Caco-2 (cell line): ENCODE data around the gene CADPS2. TPM values are rescaled to one million over a fixed set of nuclear protein-coding genes. Genes with fewer than 3 reads are reported as not detected.

ENCODE experiments used
- BruUV-seq: library from RNA; stranded (reverse); fragments of 400-500 nt; replicated peaks from 2 replicates; lab custom pipeline; 2021; lab: Mats Ljungman, UMichigan
- CTCF ChIA-PET: fragments of 300-600 bp; sonication (Branson Sonifier 250); formaldehyde crosslinking; loops from one replicate; lab custom pipeline; 2022; ENCODE audit warnings: antibody characterized with exemption; lab: Charles Lee
- POLR2A ChIA-PET: fragments of 300-600 bp; sonication (Branson Sonifier 250); formaldehyde crosslinking; loops from one replicate; lab custom pipeline; 2022; ENCODE audit warnings: antibody characterized with exemption; lab: Charles Lee
- DNase-seq, 2 experiments: peaks; one replicate each; pipeline versions ENCODE4 v3.0.0 to v3.0.0-alpha.2; 2020 to 2022
- H3K27me3 ChIP-seq: replicated peaks from 2 replicates; pipeline ENCODE4 v1.6.0; 2011; ENCODE audit warnings: low read length; ENCODE audit not compliant: control insufficient read depth, insufficient read depth
- H3K36me3 ChIP-seq: 2 replicates; pipeline ENCODE4 v1.5.1; 2011; ENCODE audit warnings: low read length; ENCODE audit not compliant: control insufficient read depth, insufficient read depth
- H3K4me1 ChIP-seq: fragments of 250-450 bp; sonication (Bioruptor Pico); 2 replicates; pipeline ENCODE4 v1.5.1; 2020; ENCODE audit warnings: mild to moderate bottlenecking
- H3K4me3 ChIP-seq: 2 replicates; pipeline ENCODE4 v1.5.1; 2011; ENCODE audit warnings: low read depth, mild to moderate bottlenecking, control low read depth, low read length
- H3K9me3 ChIP-seq: fragments of 250-450 bp; sonication (Bioruptor Pico); 2 replicates; pipeline ENCODE4 v1.5.1; 2020; ENCODE audit warnings: mild to moderate bottlenecking, moderate library complexity
- H3K27ac Mint-ChIP-seq: one replicate; pipeline ENCODE4 v1.8.0; 2022; ENCODE audit warnings: mixed read lengths; ENCODE audit not compliant: unreplicated experiment
- H3K27me3 Mint-ChIP-seq: one replicate; pipeline ENCODE4 v1.8.0; 2022; ENCODE audit warnings: mixed read lengths; ENCODE audit not compliant: insufficient read depth, unreplicated experiment
- H3K36me3 Mint-ChIP-seq: one replicate; pipeline ENCODE4 v1.8.0; 2022; ENCODE audit warnings: mild to moderate bottlenecking, mixed read lengths; ENCODE audit not compliant: insufficient read depth, unreplicated experiment
- H3K4me1 Mint-ChIP-seq: one replicate; pipeline ENCODE4 v1.8.0; 2022; ENCODE audit warnings: low read depth, mixed read lengths; ENCODE audit not compliant: unreplicated experiment
- H3K4me3 Mint-ChIP-seq: one replicate; pipeline ENCODE4 v1.8.0; 2022; ENCODE audit warnings: mild to moderate bottlenecking, moderate library complexity, mixed read lengths; ENCODE audit not compliant: unreplicated experiment
- H3K9me3 Mint-ChIP-seq: one replicate; pipeline ENCODE4 v1.8.0; 2022; ENCODE audit warnings: mixed read lengths; ENCODE audit not compliant: unreplicated experiment
- intact Hi-C: fragments of 100-400 bp; cut with micrococcal nuclease; formaldehyde crosslinking; loops from one replicate; pipeline ENCODE4 v1.10.0; 2022; ENCODE audit not compliant: unreplicated experiment
- total RNA-seq: library from RNA; stranded (reverse); gene quantifications from 2 replicates; pipeline ENCODE4 v1.2.3, GENCODE V29; 2022
- TF ChIP-seq, protein P1 (sequence below), 2 experiments: fragments of 200-600 bp in 1 of 2; IDR thresholded peaks; 1 replicate in 1 of 2; 2 replicates in 1 of 2; pipeline versions ENCODE4 v1.5.1 to v1.8.0; 2011 to 2022; ENCODE audit warnings: antibody characterized with exemption in 1 of 2, control low read depth in 1 of 2, inconsistent platforms in 1 of 2, low read depth in 1 of 2, low read length in 1 of 2, mild to moderate bottlenecking in 1 of 2, moderate library complexity in 1 of 2; ENCODE audit not compliant: insufficient read depth in 1 of 2, severe bottlenecking in 1 of 2, unreplicated experiment in 1 of 2

The CADPS2 gene
- total RNA-seq, 1 experiment from 2014 or later, result 2.7 TPM

DNA sequence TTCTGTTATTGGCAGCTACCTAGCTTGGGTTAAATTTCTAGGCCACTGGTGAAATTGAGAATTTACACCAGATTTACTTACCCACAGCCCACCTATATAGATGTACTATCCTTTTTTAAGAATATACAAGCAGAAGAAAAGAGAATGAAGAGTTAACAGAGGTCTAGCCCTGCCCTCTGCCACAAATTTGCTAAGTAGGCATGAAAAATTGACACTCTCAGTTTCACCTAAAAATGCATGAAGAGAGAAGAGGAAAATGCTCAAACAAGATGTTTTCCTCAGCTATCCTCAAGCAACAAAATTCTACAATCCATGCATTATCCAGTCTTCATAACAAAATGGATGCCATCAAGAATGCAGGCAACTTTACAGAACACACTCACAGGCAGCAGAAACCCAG is 158.9 kb downstream of the CADPS2 start:
- intact Hi-C loops, result no loop called here
- TF ChIP-seq, protein P1, sequence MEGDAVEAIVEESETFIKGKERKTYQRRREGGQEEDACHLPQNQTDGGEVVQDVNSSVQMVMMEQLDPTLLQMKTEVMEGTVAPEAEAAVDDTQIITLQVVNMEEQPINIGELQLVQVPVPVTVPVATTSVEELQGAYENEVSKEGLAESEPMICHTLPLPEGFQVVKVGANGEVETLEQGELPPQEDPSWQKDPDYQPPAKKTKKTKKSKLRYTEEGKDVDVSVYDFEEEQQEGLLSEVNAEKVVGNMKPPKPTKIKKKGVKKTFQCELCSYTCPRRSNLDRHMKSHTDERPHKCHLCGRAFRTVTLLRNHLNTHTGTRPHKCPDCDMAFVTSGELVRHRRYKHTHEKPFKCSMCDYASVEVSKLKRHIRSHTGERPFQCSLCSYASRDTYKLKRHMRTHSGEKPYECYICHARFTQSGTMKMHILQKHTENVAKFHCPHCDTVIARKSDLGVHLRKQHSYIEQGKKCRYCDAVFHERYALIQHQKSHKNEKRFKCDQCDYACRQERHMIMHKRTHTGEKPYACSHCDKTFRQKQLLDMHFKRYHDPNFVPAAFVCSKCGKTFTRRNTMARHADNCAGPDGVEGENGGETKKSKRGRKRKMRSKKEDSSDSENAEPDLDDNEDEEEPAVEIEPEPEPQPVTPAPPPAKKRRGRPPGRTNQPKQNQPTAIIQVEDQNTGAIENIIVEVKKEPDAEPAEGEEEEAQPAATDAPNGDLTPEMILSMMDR (IDR thresholded peaks at IDR 0.05; ENCODE audit: insufficient read depth in 1 of 2, low read depth in 1 of 2, low read length in 1 of 2, severe bottlenecking in 1 of 2, unreplicated experiment in 1 of 2), result no peak
- Histone ChIP-seq H3K36me3 (no peaks in the 10 kb centered on the region), H3K4me1 (no peaks in the 10 kb centered on the region), H3K9me3 (no peaks in the 10 kb centered on the region), H3K4me3 (no peak overlapping the region), H3K27me3 (no peaks in the 10 kb centered on the region)
- Mint-ChIP-seq H3K27ac (no peak overlapping the region), H3K4me3 (no peak overlapping the region), H3K36me3 (no peaks in the 10 kb centered on the region), H3K9me3 (no peaks in the 10 kb centered on the region), H3K27me3 (no peaks in the 10 kb centered on the region), H3K4me1 (no peaks in the 10 kb centered on the region)
- CTCF ChIA-PET, result no interaction called here
- BruUV-seq, result no TSS peak
- no peak for DNase-seq
- POLR2A ChIA-PET, result no interaction called here

DNA sequence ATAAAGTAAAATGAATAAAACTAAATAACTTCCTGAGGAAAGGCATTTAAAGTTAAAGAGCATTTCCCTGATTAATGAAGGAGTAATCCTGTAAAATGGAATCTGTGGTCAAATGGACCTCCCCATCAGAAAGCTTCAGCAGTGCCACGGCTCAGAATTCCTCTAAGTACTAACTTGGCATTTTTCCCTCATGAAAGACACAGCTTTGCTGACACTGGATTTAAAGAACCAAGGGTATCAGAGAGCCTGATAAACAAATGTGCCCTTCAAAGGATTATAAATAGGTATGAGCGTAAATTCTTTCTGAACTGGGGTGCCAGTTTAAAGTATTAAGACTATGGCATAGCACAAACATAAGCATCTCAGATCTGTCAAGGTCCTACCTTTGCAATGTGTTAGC is 159.4 kb downstream of the CADPS2 start:
- ChIA-PET CTCF (no interaction called here), POLR2A (no interaction called here)
- TF ChIP-seq, protein P1 (IDR thresholded peaks at IDR 0.05; ENCODE audit: insufficient read depth in 1 of 2, low read depth in 1 of 2, low read length in 1 of 2, severe bottlenecking in 1 of 2, unreplicated experiment in 1 of 2), result no peak
- Histone ChIP-seq H3K4me1 (no peaks in the 10 kb centered on the region), H3K4me3 (no peak overlapping the region), H3K27me3 (no peaks in the 10 kb centered on the region), H3K36me3 (no peaks in the 10 kb centered on the region), H3K9me3 (no peaks in the 10 kb centered on the region)
- H3K36me3 Mint-ChIP-seq, result no peaks in the 10 kb centered on the region
- no peaks in the 10 kb centered on the region for H3K9me3 Mint-ChIP-seq
- no peak overlapping the region for H3K4me3 Mint-ChIP-seq
- intact Hi-C loops, result no loop called here
- DNase-seq, result no peak
- no peaks in the 10 kb centered on the region for H3K27me3 Mint-ChIP-seq
- BruUV-seq, result no TSS peak
- no peak overlapping the region for H3K27ac Mint-ChIP-seq
- no peaks in the 10 kb centered on the region for H3K4me1 Mint-ChIP-seq

DNA sequence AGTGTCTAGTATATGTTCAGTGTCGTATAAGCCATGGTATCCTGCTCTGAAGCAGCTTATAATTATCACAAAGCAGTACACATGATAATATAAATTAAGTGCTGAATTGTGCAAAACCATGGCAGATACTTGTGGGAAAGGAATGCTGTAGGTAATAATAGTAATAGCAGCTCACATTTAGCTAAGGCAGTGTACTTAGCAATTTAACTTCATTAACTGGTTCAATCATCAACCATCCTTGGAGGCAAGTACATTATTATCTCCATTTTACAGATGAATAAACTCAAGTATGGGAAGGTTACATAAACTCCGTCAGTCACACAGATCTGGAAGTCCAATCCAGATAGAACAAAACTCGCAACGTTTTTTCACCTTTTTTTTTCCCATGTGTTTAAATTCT is 161.9 kb downstream of the CADPS2 start:
- Mint-ChIP-seq H3K4me1 (no peaks in the 10 kb centered on the region), H3K27me3 (no peaks in the 10 kb centered on the region), H3K27ac (no peak overlapping the region), H3K9me3 (no peaks in the 10 kb centered on the region), H3K36me3 (no peaks in the 10 kb centered on the region), H3K4me3 (no peak overlapping the region)
- intact Hi-C loops, result no loop called here
- DNase-seq, result no peak
- Histone ChIP-seq H3K36me3 (no peaks in the 10 kb centered on the region), H3K27me3 (no peaks in the 10 kb centered on the region), H3K9me3 (no peaks in the 10 kb centered on the region), H3K4me3 (no peak overlapping the region), H3K4me1 (no peaks in the 10 kb centered on the region)
- TF ChIP-seq, protein P1 (IDR thresholded peaks at IDR 0.05; ENCODE audit: insufficient read depth in 1 of 2, low read depth in 1 of 2, low read length in 1 of 2, severe bottlenecking in 1 of 2, unreplicated experiment in 1 of 2), result no peak
- no TSS peak for BruUV-seq
- ChIA-PET POLR2A (no interaction called here), CTCF (no interaction called here)
